H1 (cell line): ENCODE results near the gene FGF14. TPM values are rescaled to one million over a fixed set of nuclear protein-coding genes. Genes with fewer than 3 reads are reported as not detected.

Experiments used
- CTCF ChIA-PET: fragments of 300-600 bp; sonication (Branson Sonifier 250); formaldehyde crosslinking; loops from one replicate; lab custom pipeline; 2021; ENCODE audit not compliant: partially characterized antibody; lab: Charles Lee
- POLR2A ChIA-PET: fragments of 300-600 bp; sonication (Branson Sonifier 250); formaldehyde crosslinking; loops from one replicate; lab custom pipeline; 2021; ENCODE audit warnings: inconsistent platforms; ENCODE audit not compliant: partially characterized antibody; lab: Charles Lee
- DNase-seq, 2 experiments: peaks; one replicate each; pipeline versions ENCODE4 v3.0.0 to v3.0.0-alpha.2; 2010 to 2022; ENCODE audit warnings: low spot score in 2 of 2, low read depth in 1 of 2, mixed read lengths in 1 of 2
- FAIRE-seq: peaks from 2 replicates; lab custom pipeline; 2011; peaks lifted over from hg19 to GRCh38; lab: Jason Lieb, UNC
- H2AFZ ChIP-seq: 2 replicates; pipeline ENCODE4 v1.8.1; 2012; ENCODE audit warnings: low read length, inconsistent platforms
- H2AK5ac ChIP-seq: 2 replicates; pipeline ENCODE4 v1.6.1; 2013; ENCODE audit warnings: low read depth, low read length
- H2BK120ac ChIP-seq: replicated peaks from 2 replicates; pipeline ENCODE3; 2013; ENCODE audit warnings: low read depth, low read length, inconsistent platforms
- H2BK12ac ChIP-seq: 2 replicates; pipeline ENCODE4 v1.6.1; 2013; ENCODE audit warnings: low read depth, low read length
- H2BK15ac ChIP-seq: 2 replicates; pipeline ENCODE4 v1.6.1; 2013; ENCODE audit warnings: low read length
- H2BK20ac ChIP-seq: 2 replicates; pipeline ENCODE4 v1.6.1; 2013; ENCODE audit warnings: low read length
- H2BK5ac ChIP-seq: 2 replicates; pipeline ENCODE4 v1.6.1; 2013; ENCODE audit warnings: low read depth, low read length
- H3K14ac ChIP-seq: 2 replicates; pipeline ENCODE4 v1.6.1; 2013; ENCODE audit warnings: inconsistent platforms; ENCODE audit not compliant: insufficient read length
- H3K18ac ChIP-seq: 2 replicates; pipeline ENCODE4 v1.6.1; 2013; ENCODE audit warnings: low read length; ENCODE audit errors: extremely low read depth
- H3K23ac ChIP-seq: 2 replicates; pipeline ENCODE4 v1.6.1; 2013; ENCODE audit warnings: inconsistent platforms; ENCODE audit not compliant: insufficient read length
- H3K23me2 ChIP-seq: 2 replicates; pipeline ENCODE4 v1.6.1; 2013; ENCODE audit warnings: low read depth, low read length
- H3K27ac ChIP-seq: 2 replicates; pipeline ENCODE4 v1.6.1; 2011; ENCODE audit warnings: low read depth, low read length, inconsistent platforms
- H3K27me3 ChIP-seq, 4 experiments: replicated peaks in 1 of 4; 1 replicate in 1 of 4; 2 replicates in 3 of 4; pipeline versions ENCODE4 v1.6.1 to v1.8.1; 2011 to 2013; ENCODE audit warnings: low read length in 3 of 4, mild to moderate bottlenecking in 3 of 4, inconsistent platforms in 2 of 4, mixed read lengths in 2 of 4, moderate library complexity in 1 of 4; ENCODE audit not compliant: control insufficient read depth in 3 of 4, insufficient read depth in 3 of 4; ENCODE audit errors: extremely low read depth in 1 of 4
- H3K36me3 ChIP-seq, 4 experiments: 2 replicates each; pipeline versions ENCODE4 v1.6.1 to v1.8.1; 2011 to 2013; ENCODE audit warnings: mild to moderate bottlenecking in 4 of 4, low read length in 3 of 4, moderate library complexity in 2 of 4, control low read depth in 1 of 4, inconsistent platforms in 1 of 4; ENCODE audit not compliant: insufficient read depth in 4 of 4, control insufficient read depth in 2 of 4
- H3K4ac ChIP-seq: replicated peaks from 2 replicates; pipeline ENCODE3; 2013; ENCODE audit warnings: low read length, low read depth, mixed read lengths, inconsistent platforms; ENCODE audit not compliant: insufficient read length
- H3K4me1 ChIP-seq, 4 experiments: replicated peaks in 1 of 4; 1 replicate in 1 of 4; 2 replicates in 3 of 4; pipeline versions ENCODE4 v1.6.1 to v1.8.1; 2011 to 2013; ENCODE audit warnings: low read length in 3 of 4, inconsistent platforms in 2 of 4, mixed read lengths in 1 of 4; ENCODE audit not compliant: insufficient read depth in 4 of 4, control insufficient read depth in 3 of 4
- H3K4me2 ChIP-seq, 2 experiments: 2 replicates each; pipeline versions ENCODE4 v1.6.1 to v1.8.1; 2011 to 2013; ENCODE audit warnings: low read depth in 2 of 2, low read length in 2 of 2, control low read depth in 1 of 2, inconsistent platforms in 1 of 2, mild to moderate bottlenecking in 1 of 2; ENCODE audit not compliant: insufficient read depth in 1 of 2
- H3K4me3 ChIP-seq, 4 experiments: fragments of 200-600, 300-600 bp in 1 of 4; sonication (generic), shearing (Covaris generic), sonication (Bioruptor Twin) in 1 of 4; 2 replicates each; pipeline versions ENCODE4 v1.5.1 to v1.8.1; 2011 to 2016; ENCODE audit warnings: low read length in 4 of 4, low read depth in 3 of 4, control low read depth in 2 of 4, inconsistent platforms in 2 of 4, mild to moderate bottlenecking in 2 of 4, mixed read lengths in 1 of 4, moderate library complexity in 1 of 4; ENCODE audit not compliant: insufficient read depth in 2 of 4; ENCODE audit errors: extremely low read depth in 1 of 4
- H3K56ac ChIP-seq: replicated peaks from 2 replicates; pipeline ENCODE3; 2013; ENCODE audit warnings: low read depth, mild to moderate bottlenecking, mixed read lengths, low read length, inconsistent platforms; ENCODE audit not compliant: insufficient read length
- H3K79me1 ChIP-seq: 2 replicates; pipeline ENCODE4 v1.6.1; 2013; ENCODE audit warnings: low read depth, low read length, control low read depth
- H3K79me2 ChIP-seq, 2 experiments: 2 replicates each; pipeline versions ENCODE4 v1.6.1 to v1.8.1; 2012 to 2013; ENCODE audit warnings: low read length in 2 of 2, mild to moderate bottlenecking in 2 of 2, inconsistent platforms in 1 of 2; ENCODE audit not compliant: insufficient read depth in 2 of 2, control insufficient read depth in 1 of 2
- H3K9ac ChIP-seq, 4 experiments: replicated peaks in 1 of 4; 1 replicate in 1 of 4; 2 replicates in 3 of 4; pipeline versions ENCODE4 v1.6.1 to v1.8.1; 2011 to 2013; ENCODE audit warnings: low read depth in 3 of 4, low read length in 3 of 4, control low read depth in 2 of 4, mild to moderate bottlenecking in 2 of 4, moderate library complexity in 2 of 4, inconsistent platforms in 1 of 4; ENCODE audit errors: extremely low read depth in 1 of 4
- H3K9me3 ChIP-seq, 2 experiments: 2 replicates each; pipeline versions ENCODE4 v1.6.1 to v1.8.1; 2012 to 2013; ENCODE audit warnings: mild to moderate bottlenecking in 2 of 2, moderate library complexity in 2 of 2, control low read depth in 1 of 2, inconsistent platforms in 1 of 2, low read depth in 1 of 2, low read length in 1 of 2, mixed read lengths in 1 of 2; ENCODE audit not compliant: insufficient read depth in 2 of 2
- H4K20me1 ChIP-seq, 2 experiments: replicated peaks in 1 of 2; 2 replicates each; pipeline versions ENCODE3 to v1.8.1; 2011 to 2013; ENCODE audit warnings: inconsistent platforms in 2 of 2, low read length in 2 of 2, mild to moderate bottlenecking in 1 of 2; ENCODE audit not compliant: insufficient read depth in 2 of 2, control insufficient read depth in 1 of 2
- H4K5ac ChIP-seq: 2 replicates; pipeline ENCODE4 v1.6.1; 2013; ENCODE audit warnings: low read length, low read depth, mixed read lengths, inconsistent platforms; ENCODE audit not compliant: insufficient read length
- H4K8ac ChIP-seq: 2 replicates; pipeline ENCODE4 v1.8.0; 2013; ENCODE audit warnings: mild to moderate bottlenecking, moderate library complexity, low read length, inconsistent platforms; ENCODE audit not compliant: insufficient read depth; ENCODE audit errors: extremely low read depth
- H4K91ac ChIP-seq: replicated peaks from 2 replicates; pipeline ENCODE3; 2013; ENCODE audit warnings: low read length, mixed read lengths, inconsistent platforms; ENCODE audit not compliant: insufficient read length
- ASH2L ChIP-seq: fragments of 200-600, 300-600 bp; sonication (generic); IDR thresholded peaks from one replicate; pipeline ENCODE4 v1.7.1; 2017; ENCODE audit warnings: low read length
- BRCA1 ChIP-seq: IDR thresholded peaks from 2 replicates; pipeline ENCODE4 v1.6.1; 2012; ENCODE audit warnings: low read depth, low read length, improper control_type of control experiment
- CBX5 ChIP-seq: fragments of 300-800, 300-1000 bp; sonication (generic); IDR thresholded peaks from 2 replicates; pipeline ENCODE4 v1.7.1; 2016; ENCODE audit warnings: antibody characterized with exemption, low read length, low read depth
- EP300 ChIP-seq, 2 experiments: IDR thresholded peaks; 1 replicate in 1 of 2; 2 replicates in 1 of 2; pipeline ENCODE4 v1.6.1; 2011 to 2012; ENCODE audit warnings: low read depth in 2 of 2, low read length in 2 of 2, mild to moderate bottlenecking in 2 of 2, borderline replicate concordance in 1 of 2, inconsistent platforms in 1 of 2, moderate library complexity in 1 of 2
- GABPA ChIP-seq: IDR thresholded peaks from 2 replicates; pipeline ENCODE4 v1.6.1; 2011; ENCODE audit warnings: mild to moderate bottlenecking, low read length, moderate library complexity, borderline replicate concordance; ENCODE audit not compliant: insufficient read depth
- JUN ChIP-seq: IDR thresholded peaks from 2 replicates; pipeline ENCODE4 v1.6.1; 2011; ENCODE audit warnings: low read depth, mild to moderate bottlenecking, improper control_type of control experiment, low read length
- PHF8 ChIP-seq: fragments of 200-600 bp; sonication (generic); conservative IDR thresholded peaks from 2 replicates; pipeline ENCODE4 v1.7.1; 2012; ENCODE audit warnings: low read depth, mild to moderate bottlenecking, inconsistent platforms, low read length, moderate library complexity
- POLR2AphosphoS5 ChIP-seq: IDR thresholded peaks from 2 replicates; pipeline ENCODE4 v1.6.1; 2011; ENCODE audit warnings: low read depth, low read length
- RAD21 ChIP-seq, 2 experiments: IDR thresholded peaks in 1 of 2; conservative IDR thresholded peaks in 1 of 2; 2 replicates each; pipeline ENCODE4 v1.6.1; 2011; ENCODE audit warnings: low read depth in 2 of 2, low read length in 2 of 2, improper control_type of control experiment in 1 of 2, inconsistent platforms in 1 of 2, mild to moderate bottlenecking in 1 of 2, moderate library complexity in 1 of 2
- RBBP5 ChIP-seq: IDR thresholded peaks from 2 replicates; pipeline ENCODE4 v1.7.1; 2012; ENCODE audit warnings: low read depth, mild to moderate bottlenecking, inconsistent platforms, low read length, moderate library complexity, borderline replicate concordance
- RNF2 ChIP-seq: fragments of 200-900, 300-1000 bp; sonication (generic); IDR thresholded peaks from 2 replicates; pipeline ENCODE4 v1.7.1; 2016; ENCODE audit warnings: borderline replicate concordance, low read depth, mild to moderate bottlenecking, antibody characterized with exemption, low read length; ENCODE audit not compliant: poor library complexity, severe bottlenecking; ENCODE audit errors: missing control alignments
- SIRT6 ChIP-seq: IDR thresholded peaks from one replicate; pipeline ENCODE4 v1.7.1; 2012; ENCODE audit warnings: low read length, inconsistent platforms
- ZNF274 ChIP-seq: IDR thresholded peaks from 2 replicates; pipeline ENCODE4 v1.7.0; 2012; ENCODE audit warnings: low read length, borderline replicate concordance; ENCODE audit errors: extremely low read depth
- WGBS, 2 experiments: shearing (Covaris generic) in 1 of 2; methylation state at CpG; one replicate each; pipeline versions ENCODE4 v1.1.6 to v1.1.7; 2013 to 2015; ENCODE audit warnings: low lambda C conversion rate in 2 of 2, mixed read lengths in 2 of 2, inconsistent platforms in 1 of 2, low coverage in 1 of 2, missing lambda C conversion rate in 1 of 2; ENCODE audit not compliant: insufficient replicate concordance in 2 of 2, insufficient coverage in 1 of 2, insufficient read length in 1 of 2; ENCODE audit errors: extremely low coverage in 1 of 2, missing lambda C conversion rate in 1 of 2; 5-methylcytosine and 5-hydroxymethylcytosine counted together
- polyA plus RNA-seq, 7 experiments: library from polyadenylated mRNA; depleted of rRNA in 3 of 7; stranded (reverse) in 5 of 7; unstranded in 2 of 7; fragments of >200 nt in 5 of 7; fragments of 200-250 nt in 2 of 7; gene quantifications; 1 replicate in 5 of 7; 2 replicates in 1 of 7; 4 replicates in 1 of 7; pipeline versions ENCODE4 v1.2.1 to v1.2.3, GENCODE V29; 2011 to 2013; ENCODE audit warnings: missing spikeins in 2 of 7, mixed read lengths in 2 of 7
- total RNA-seq: library from RNA; stranded (reverse); fragmentation: NEBNext Ultra II Directional; extraction: Animal tissue kit (Norgen Biotek cat#: 25700); gene quantifications from 2 replicates; pipeline ENCODE4 v1.2.1, GENCODE V29; 2021

The FGF14 gene
- total and polyA plus RNA-seq, 2 of the 8 experiments (the other 6 are each of a cell fraction or from before 2014, with no cell fraction given) = 0.05 to 0.58 TPM

GRCh38 chr13:101695870-101696516 is 705.9 kb downstream of the FGF14 start:
- no peak overlapping the region for H4K5ac ChIP-seq
- no peaks in the 10 kb centered on the region for H3K27me3 ChIP-seq
- H3K79me2 ChIP-seq = no peaks in the 10 kb centered on the region
- no peak overlapping the region for H2AFZ ChIP-seq
- H2BK120ac ChIP-seq = no peak overlapping the region
- H3K79me1 ChIP-seq = no peaks in the 10 kb centered on the region
- H3K14ac ChIP-seq = no peak overlapping the region
- no peak overlapping the region for H4K8ac ChIP-seq
- H2BK12ac ChIP-seq = no peak overlapping the region
- no peak overlapping the region for H3K18ac ChIP-seq
- no peaks in the 10 kb centered on the region for H3K23me2 ChIP-seq
- H2BK20ac ChIP-seq = no peak overlapping the region
- ChIA-PET POLR2A (no interaction called here), CTCF (no interaction called here)
- WGBS, 2 experiments = 90% methylated on average over 4 of the region's 4 CpGs; no CpG with 5 or more reads in 1 of the 2 experiments
- H3K9ac ChIP-seq = no peak overlapping the region
- no peak overlapping the region for H3K4me2 ChIP-seq
- H3K36me3 ChIP-seq = no peaks in the 10 kb centered on the region
- H3K4me3 ChIP-seq = no peak overlapping the region
- FAIRE-seq (no peak), DNase-seq (no peak)
- H3K27ac ChIP-seq = no peak overlapping the region
- H4K20me1 ChIP-seq = no peaks in the 10 kb centered on the region
- no peaks in the 10 kb centered on the region for H3K9me3 ChIP-seq
- no peak overlapping the region for H3K4ac ChIP-seq
- no peak overlapping the region for H2AK5ac ChIP-seq
- no peak overlapping the region for H3K56ac ChIP-seq
- no peak overlapping the region for H2BK5ac ChIP-seq
- H4K91ac ChIP-seq = no peak overlapping the region
- H3K4me1 ChIP-seq = no peaks in the 10 kb centered on the region
- H2BK15ac ChIP-seq = no peak overlapping the region
- H3K23ac ChIP-seq = no peak overlapping the region
- TF ChIP-seq EP300 (IDR thresholded peaks at IDR 0.05; ENCODE audit: borderline replicate concordance in 1 of 2, low read depth in 2 of 2, low read length in 2 of 2) (no peak), ASH2L (no peak), RAD21 (IDR thresholded peaks at IDR 0.05 in 1 of 2, conservative IDR thresholded peaks at IDR 0.05 in 1 of 2; ENCODE audit: low read depth in 2 of 2, low read length in 2 of 2) (no peak), ZNF274 (no peak), PHF8 (no peak), JUN (no peak), RBBP5 (no peak), SIRT6 (no peak), POLR2AphosphoS5 (no peak), BRCA1 (no peak), GABPA (no peak), CBX5 (no peak), RNF2 (no peak)
